IPS-15b (cell line): ENCODE results near the gene AHRR.
"Not testable (repeated sequence)": the region's sequence is repeated elsewhere in the genome, so short reads cannot be mapped to it uniquely, and the experiment has no call there.

Source experiments
- H3K27me3 ChIP-seq: one replicate; pipeline ENCODE4 v1.6.1; 2013; ENCODE audit warnings: low read length; ENCODE audit not compliant: control insufficient read depth, insufficient read depth
- H3K36me3 ChIP-seq: one replicate; pipeline ENCODE4 v1.6.1; 2013; ENCODE audit warnings: low read length; ENCODE audit not compliant: control insufficient read depth, insufficient read depth
- H3K4me1 ChIP-seq: one replicate; pipeline ENCODE4 v1.6.1; 2013; ENCODE audit warnings: mild to moderate bottlenecking, low read length; ENCODE audit not compliant: control insufficient read depth, insufficient read depth
- H3K4me3 ChIP-seq: one replicate; pipeline ENCODE4 v1.5.1; 2013; ENCODE audit warnings: low read depth, low read length
- H3K9ac ChIP-seq: one replicate; pipeline ENCODE4 v1.6.1; 2013; ENCODE audit warnings: low read depth, mild to moderate bottlenecking, low read length
- H3K9me3 ChIP-seq: one replicate; pipeline ENCODE4 v1.6.1; 2013; ENCODE audit warnings: mild to moderate bottlenecking, low read length; ENCODE audit not compliant: control insufficient read depth, insufficient read depth

AHRR gene

GRCh38 chr5:393846-394275 lies 72.3 kb downstream of the AHRR start:
- Histone ChIP-seq H3K36me3 (no peaks in the 10 kb centered on the region), H3K9ac (no peak overlapping the region), H3K27me3 (no peaks in the 10 kb centered on the region), H3K4me1 (no peaks in the 10 kb centered on the region), H3K9me3 (no peaks in the 10 kb centered on the region), H3K4me3 (no peak overlapping the region)

- H3K27me3 ChIP-seq = no peaks in the 10 kb centered on the region
- H3K9ac ChIP-seq = no peak overlapping the region
- no peaks in the 10 kb centered on the region for H3K9me3 ChIP-seq
- H3K4me3 ChIP-seq = no peak overlapping the region
- H3K36me3 ChIP-seq = no peaks in the 10 kb centered on the region
- H3K4me1 ChIP-seq = no peaks in the 10 kb centered on the region
Measured at GRCh38 chr5:394671-395155, 73.2 kb downstream of the AHRR start.

- H3K27me3 ChIP-seq = no peaks in the 10 kb centered on the region
- no peaks in the 10 kb centered on the region for H3K4me1 ChIP-seq
- H3K9ac ChIP-seq = no peak overlapping the region
Measured at GRCh38 chr5:395156-395920, 73.8 kb downstream of the AHRR start.

DNA sequence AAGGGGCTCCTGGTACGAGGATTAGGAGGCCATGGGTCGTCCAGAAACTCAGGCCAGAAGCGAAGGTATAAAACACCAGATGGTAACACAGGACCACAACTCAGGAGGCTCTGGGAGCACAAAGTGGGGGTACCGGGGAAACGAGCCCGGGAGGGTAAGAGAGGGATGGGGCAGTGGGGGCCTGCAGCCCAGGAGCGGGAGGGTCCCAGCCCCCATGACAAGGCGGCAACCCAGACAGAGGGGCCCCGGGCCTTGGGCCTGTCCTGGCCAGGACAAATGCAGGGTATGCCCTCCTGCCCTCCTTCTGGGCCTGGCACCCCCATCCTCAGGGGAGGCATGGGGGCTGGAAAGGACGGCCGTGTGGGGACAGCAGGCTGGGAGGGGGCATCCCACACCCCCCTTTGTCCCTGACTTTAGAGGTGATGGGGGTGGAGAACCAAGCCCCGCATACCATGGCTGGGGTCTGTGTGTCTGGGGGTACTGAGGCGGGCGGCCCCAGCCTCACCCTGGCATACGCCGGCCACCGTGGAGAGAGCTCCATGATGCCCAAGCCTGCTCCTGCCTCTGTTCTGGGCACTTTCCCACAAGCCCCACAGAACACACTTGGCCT lies 74.5 kb downstream of the AHRR start:
- no peaks in the 10 kb centered on the region for H3K9me3 ChIP-seq
- no peaks in the 10 kb centered on the region for H3K36me3 ChIP-seq
- H3K4me3 ChIP-seq = no peak overlapping the region
- H3K9ac ChIP-seq = no peak overlapping the region
- no peaks in the 10 kb centered on the region for H3K4me1 ChIP-seq
- no peaks in the 10 kb centered on the region for H3K27me3 ChIP-seq

More at GRCh38 chr5:395156-395920, 73.8 kb downstream of the AHRR start:
- Histone ChIP-seq H3K4me3 (no peak overlapping the region), H3K9me3 (no peaks in the 10 kb centered on the region), H3K36me3 (no peaks in the 10 kb centered on the region)

- no peak overlapping the region for H3K9ac ChIP-seq
- no peaks in the 10 kb centered on the region for H3K27me3 ChIP-seq
- no peaks in the 10 kb centered on the region for H3K36me3 ChIP-seq
- H3K4me3 ChIP-seq = no peak overlapping the region
- no peaks in the 10 kb centered on the region for H3K4me1 ChIP-seq
- H3K9me3 ChIP-seq = no peaks in the 10 kb centered on the region
Measured at GRCh38 chr5:396531-396961, 75.0 kb downstream of the AHRR start.

DNA sequence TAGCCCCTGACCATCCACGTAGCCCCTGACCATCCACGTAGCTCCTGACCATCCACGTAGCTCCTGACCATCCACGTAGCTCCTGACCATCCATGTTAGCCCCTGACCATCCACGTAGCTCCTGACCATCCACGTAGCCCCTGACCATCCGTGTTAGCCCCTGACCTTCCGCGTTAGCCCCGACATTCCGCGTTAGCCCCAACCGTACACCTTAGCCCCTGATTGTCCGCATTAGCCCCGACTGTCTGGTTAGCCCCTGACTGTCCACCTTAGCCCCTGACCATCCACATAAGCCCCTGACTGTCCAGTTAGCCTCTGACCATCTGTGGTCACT lies 76.6 kb downstream of the AHRR start:
- not testable (repeated sequence) for H3K27me3 ChIP-seq, H3K4me1 ChIP-seq, H3K9ac ChIP-seq, H3K36me3 ChIP-seq, H3K9me3 ChIP-seq, H3K4me3 ChIP-seq

- H3K27me3 ChIP-seq = no peaks in the 10 kb centered on the region
- no peak overlapping the region for H3K4me3 ChIP-seq
- H3K9me3 ChIP-seq = no peaks in the 10 kb centered on the region
- no peaks in the 10 kb centered on the region for H3K36me3 ChIP-seq
- no peaks in the 10 kb centered on the region for H3K4me1 ChIP-seq
- H3K9ac ChIP-seq = no peak overlapping the region
Measured at GRCh38 chr5:398475-399295, 77.2 kb downstream of the AHRR start.

DNA sequence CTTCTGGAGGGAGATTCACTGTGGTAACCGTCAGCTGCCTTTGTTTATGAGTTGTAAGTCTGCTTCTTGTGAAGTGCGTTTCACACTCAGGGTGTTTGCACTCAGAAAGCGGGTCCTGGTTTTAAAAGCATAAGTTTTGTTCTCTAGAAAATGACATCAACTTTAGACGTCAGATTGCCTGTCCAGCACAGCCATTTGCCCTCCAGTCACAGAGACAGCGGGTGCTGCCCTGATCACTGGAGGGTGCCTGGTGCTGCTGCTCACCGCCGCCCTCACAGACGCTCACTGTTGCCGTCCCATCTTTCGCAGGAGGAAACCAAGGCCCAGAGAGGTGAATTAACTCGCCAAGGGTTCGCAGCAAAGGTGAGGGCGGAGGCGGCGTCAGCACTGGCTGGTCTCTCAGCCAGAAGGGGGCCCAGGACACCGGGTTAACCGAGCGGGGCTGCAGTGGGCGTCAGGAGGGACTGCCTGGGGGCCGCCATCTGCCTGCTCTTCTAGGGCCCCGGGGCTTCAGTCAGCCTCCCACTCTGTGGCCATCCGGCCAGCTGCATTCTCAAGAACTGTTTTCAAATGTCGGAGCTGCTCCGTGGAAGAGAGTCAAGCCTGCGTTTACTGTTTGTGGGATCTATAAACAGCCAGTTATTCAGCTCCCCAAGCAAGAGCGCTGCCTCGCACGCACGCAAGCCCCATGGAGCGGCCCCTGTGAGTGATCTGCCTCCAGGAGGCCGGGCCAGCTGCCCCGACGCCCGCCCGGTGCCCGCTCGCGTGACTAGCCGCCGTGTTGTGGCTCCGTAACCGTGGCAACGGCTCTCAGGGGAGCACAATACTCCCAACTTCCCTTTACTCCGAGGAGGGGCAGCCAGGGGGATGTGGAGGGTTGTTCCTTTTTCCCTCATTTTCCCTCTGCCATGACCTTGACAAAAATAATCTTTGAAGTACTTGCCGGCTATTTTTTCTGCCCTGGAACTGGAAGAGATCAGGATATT lies 78.1 kb downstream of the AHRR start:
- H3K9ac ChIP-seq = no peak overlapping the region
- no peaks in the 10 kb centered on the region for H3K27me3 ChIP-seq

GRCh38 chr5:400282-401145 lies 79.0 kb downstream of the AHRR start:
- H3K27me3 ChIP-seq = no peaks in the 10 kb centered on the region
- no peaks in the 10 kb centered on the region for H3K36me3 ChIP-seq
- no peaks in the 10 kb centered on the region for H3K9me3 ChIP-seq
- H3K4me1 ChIP-seq = no peaks in the 10 kb centered on the region
- H3K9ac ChIP-seq = no peak overlapping the region
- H3K4me3 ChIP-seq = no peak overlapping the region

More for the DNA sequence above, 78.1 kb downstream of the AHRR start:
- H3K9me3 ChIP-seq = no peaks in the 10 kb centered on the region
- H3K4me3 ChIP-seq = no peak overlapping the region
- no peaks in the 10 kb centered on the region for H3K36me3 ChIP-seq
- no peaks in the 10 kb centered on the region for H3K4me1 ChIP-seq

DNA sequence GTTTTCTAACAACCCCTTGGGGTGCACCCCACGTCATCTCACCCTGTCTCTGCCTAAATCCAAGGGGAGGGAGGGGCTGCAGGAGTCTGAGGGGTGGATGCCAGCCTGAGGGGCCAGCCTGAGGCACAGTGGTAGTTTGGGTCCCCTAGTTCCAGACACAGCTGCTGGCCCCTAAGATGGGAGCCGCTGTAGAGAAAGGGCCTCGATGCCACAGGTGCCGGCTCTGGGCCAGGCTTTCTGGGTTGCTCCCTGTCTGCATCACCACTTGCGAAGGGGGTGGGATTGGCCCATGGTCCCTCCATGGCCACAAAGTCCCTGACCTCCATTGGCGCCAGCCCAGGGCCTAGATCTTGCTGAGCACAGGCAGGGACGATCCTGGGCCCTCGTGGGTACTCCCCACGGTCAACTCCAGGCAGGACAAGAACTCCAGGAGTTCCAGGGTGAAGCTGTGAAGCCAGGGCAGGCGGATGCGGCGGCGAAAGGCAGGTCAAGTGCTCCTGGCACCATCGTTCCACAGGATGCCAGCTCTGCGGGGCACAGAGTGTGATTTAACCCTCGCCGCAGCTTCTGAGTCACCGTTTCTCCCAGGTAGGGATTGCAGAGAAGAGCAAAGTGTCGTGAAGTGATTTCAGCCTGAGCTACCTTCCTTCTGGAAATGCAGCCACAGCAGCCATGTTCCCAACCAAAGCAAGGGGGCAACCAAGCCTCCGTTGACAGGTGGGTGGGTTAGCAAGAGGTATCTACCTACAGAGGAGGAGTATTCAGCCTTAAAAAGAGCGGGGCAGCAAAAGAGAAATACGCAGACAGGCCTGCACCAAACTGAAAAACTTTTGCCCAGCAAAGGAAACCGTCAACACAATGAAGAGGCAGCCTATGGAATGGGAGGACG lies 79.9 kb downstream of the AHRR start:
- H3K4me1 ChIP-seq = no peaks in the 10 kb centered on the region
- H3K4me3 ChIP-seq = no peak overlapping the region
- no peaks in the 10 kb centered on the region for H3K36me3 ChIP-seq
- no peaks in the 10 kb centered on the region for H3K27me3 ChIP-seq
- H3K9me3 ChIP-seq = no peaks in the 10 kb centered on the region
- H3K9ac ChIP-seq = no peak overlapping the region
